ENCODE data around the gene LRTM2.

GRCh38 chr12:1838205-1838993, 18.0 kb downstream of the LRTM2 start:
- TF ChIP-seq CTCF (IDR thresholded peaks at IDR 0.05 in 2 of 3, conservative IDR thresholded peaks at IDR 0.05 in 1 of 3; ENCODE audit: borderline replicate concordance in 1 of 3, insufficient read depth in 1 of 3, low read depth in 2 of 3, low read length in 2 of 3): no peak
- TF ChIP-seq POLR2A (IDR thresholded peaks at IDR 0.05; ENCODE audit: borderline replicate concordance, extremely low read depth, insufficient read depth, insufficient read length): no peak
- no peak for TF ChIP-seq POLR2AphosphoS5 (IDR thresholded peaks at IDR 0.05; ENCODE audit: low read depth, low read length)
- TF ChIP-seq MAX (IDR thresholded peaks at IDR 0.05): no peak
- no peak for TF ChIP-seq ZNF274 (IDR thresholded peaks at IDR 0.05; ENCODE audit: low read depth, low read length)
- TF ChIP-seq SP1 (IDR thresholded peaks at IDR 0.05; ENCODE audit: low read depth): no peak
